ENCODE results near the gene KIF13A. TPM values are rescaled to one million over a fixed set of nuclear protein-coding genes. Genes with fewer than 3 reads are reported as not detected.

KIF13A gene
- total and polyA plus RNA-seq, 9 of the 15 experiments (the other 6 are each of a cell fraction or from before 2014, with no cell fraction given): 3.6 to 44.3 (median 29.7) TPM

DNA sequence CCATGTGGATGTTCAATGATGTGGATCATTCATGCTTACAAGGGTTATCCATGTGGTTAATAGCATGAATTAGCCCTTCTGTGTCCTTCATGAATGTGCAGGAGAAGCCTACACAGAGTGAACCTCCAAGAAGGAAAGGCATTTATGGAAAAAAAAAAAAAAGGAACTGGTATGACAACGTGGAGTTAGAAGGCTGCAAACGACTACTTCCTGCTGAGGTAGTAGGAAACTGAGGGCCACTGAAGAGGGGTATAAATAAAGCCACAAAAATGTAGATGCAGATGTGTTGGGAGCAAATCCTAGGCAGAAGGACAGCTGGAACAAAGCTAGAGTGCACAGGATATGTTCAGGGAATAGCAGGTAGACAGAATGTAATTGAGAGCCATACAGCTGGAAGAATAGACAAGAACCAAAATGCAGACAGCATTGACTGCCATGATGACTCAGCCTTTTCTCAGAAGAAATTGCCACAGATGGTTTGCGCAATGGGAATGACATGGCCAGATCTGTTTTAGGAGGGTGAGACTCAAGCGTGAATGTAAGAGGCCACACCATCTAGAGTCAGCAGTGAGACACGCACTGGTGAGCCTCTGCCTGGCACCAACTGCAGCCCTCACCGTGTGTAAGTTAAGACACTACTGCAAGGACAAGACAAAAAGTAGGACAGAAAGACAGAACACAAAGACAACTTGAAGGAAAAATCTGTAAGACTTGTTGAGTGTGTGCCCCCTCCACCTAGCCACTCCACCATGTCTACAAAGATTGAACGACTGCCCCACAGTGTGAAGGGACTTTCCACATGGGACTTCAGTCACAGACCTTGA lies 79.8 kb downstream of the KIF13A start (continued):
- TF ChIP-seq MTA2 (IDR thresholded peaks at IDR 0.05; ENCODE audit: low read depth): peak; percentile 71
- TF ChIP-seq, protein P1, sequence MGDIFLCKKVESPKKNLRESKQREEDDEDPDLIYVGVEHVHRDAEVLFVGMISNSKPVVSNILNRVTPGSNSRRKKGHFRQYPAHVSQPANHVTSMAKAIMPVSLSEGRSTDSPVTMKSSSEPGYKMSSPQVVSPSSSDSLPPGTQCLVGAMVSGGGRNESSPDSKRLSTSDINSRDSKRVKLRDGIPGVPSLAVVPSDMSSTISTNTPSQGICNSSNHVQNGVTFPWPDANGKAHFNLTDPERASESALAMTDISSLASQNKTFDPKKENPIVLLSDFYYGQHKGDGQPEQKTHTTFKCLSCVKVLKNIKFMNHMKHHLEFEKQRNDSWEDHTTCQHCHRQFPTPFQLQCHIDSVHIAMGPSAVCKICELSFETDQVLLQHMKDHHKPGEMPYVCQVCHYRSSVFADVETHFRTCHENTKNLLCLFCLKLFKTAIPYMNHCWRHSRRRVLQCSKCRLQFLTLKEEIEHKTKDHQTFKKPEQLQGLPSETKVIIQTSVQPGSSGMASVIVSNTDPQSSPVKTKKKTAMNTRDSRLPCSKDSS (IDR thresholded peaks at IDR 0.05; ENCODE audit: low read depth, partially characterized antibody): peak; percentile 41
- TF ChIP-seq ELF4 (CRISPR knock-in tag; IDR thresholded peaks at IDR 0.05): peak; percentile 86; the same call in 1 of the 2 replicates
- TF ChIP-seq, protein P2, sequence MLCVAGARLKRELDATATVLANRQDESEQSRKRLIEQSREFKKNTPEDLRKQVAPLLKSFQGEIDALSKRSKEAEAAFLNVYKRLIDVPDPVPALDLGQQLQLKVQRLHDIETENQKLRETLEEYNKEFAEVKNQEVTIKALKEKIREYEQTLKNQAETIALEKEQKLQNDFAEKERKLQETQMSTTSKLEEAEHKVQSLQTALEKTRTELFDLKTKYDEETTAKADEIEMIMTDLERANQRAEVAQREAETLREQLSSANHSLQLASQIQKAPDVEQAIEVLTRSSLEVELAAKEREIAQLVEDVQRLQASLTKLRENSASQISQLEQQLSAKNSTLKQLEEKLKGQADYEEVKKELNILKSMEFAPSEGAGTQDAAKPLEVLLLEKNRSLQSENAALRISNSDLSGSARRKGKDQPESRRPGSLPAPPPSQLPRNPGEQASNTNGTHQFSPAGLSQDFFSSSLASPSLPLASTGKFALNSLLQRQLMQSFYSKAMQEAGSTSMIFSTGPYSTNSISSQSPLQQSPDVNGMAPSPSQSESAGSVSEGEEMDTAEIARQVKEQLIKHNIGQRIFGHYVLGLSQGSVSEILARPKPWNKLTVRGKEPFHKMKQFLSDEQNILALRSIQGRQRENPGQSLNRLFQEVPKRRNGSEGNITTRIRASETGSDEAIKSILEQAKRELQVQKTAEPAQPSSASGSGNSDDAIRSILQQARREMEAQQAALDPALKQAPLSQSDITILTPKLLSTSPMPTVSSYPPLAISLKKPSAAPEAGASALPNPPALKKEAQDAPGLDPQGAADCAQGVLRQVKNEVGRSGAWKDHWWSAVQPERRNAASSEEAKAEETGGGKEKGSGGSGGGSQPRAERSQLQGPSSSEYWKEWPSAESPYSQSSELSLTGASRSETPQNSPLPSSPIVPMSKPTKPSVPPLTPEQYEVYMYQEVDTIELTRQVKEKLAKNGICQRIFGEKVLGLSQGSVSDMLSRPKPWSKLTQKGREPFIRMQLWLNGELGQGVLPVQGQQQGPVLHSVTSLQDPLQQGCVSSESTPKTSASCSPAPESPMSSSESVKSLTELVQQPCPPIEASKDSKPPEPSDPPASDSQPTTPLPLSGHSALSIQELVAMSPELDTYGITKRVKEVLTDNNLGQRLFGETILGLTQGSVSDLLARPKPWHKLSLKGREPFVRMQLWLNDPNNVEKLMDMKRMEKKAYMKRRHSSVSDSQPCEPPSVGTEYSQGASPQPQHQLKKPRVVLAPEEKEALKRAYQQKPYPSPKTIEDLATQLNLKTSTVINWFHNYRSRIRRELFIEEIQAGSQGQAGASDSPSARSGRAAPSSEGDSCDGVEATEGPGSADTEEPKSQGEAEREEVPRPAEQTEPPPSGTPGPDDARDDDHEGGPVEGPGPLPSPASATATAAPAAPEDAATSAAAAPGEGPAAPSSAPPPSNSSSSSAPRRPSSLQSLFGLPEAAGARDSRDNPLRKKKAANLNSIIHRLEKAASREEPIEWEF (CRISPR knock-in tag; IDR thresholded peaks at IDR 0.05): peak; percentile 91
- peak; percentile 75; the same call in 1 of the 2 replicates for TF ChIP-seq LCOR (CRISPR knock-in tag; IDR thresholded peaks at IDR 0.05)
- TF ChIP-seq, protein P3, sequence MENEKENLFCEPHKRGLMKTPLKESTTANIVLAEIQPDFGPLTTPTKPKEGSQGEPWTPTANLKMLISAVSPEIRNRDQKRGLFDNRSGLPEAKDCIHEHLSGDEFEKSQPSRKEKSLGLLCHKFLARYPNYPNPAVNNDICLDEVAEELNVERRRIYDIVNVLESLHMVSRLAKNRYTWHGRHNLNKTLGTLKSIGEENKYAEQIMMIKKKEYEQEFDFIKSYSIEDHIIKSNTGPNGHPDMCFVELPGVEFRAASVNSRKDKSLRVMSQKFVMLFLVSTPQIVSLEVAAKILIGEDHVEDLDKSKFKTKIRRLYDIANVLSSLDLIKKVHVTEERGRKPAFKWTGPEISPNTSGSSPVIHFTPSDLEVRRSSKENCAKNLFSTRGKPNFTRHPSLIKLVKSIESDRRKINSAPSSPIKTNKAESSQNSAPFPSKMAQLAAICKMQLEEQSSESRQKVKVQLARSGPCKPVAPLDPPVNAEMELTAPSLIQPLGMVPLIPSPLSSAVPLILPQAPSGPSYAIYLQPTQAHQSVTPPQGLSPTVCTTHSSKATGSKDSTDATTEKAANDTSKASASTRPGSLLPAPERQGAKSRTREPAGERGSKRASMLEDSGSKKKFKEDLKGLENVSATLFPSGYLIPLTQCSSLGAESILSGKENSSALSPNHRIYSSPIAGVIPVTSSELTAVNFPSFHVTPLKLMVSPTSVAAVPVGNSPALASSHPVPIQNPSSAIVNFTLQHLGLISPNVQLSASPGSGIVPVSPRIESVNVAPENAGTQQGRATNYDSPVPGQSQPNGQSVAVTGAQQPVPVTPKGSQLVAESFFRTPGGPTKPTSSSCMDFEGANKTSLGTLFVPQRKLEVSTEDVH (IDR thresholded peaks at IDR 0.05; ENCODE audit: low read depth, partially characterized antibody): peak; percentile 67
- TF ChIP-seq HNRNPK (IDR thresholded peaks at IDR 0.05; ENCODE audit: low read depth, low read length, poor library complexity, severe bottlenecking): no peak
- TF ChIP-seq RBFOX2 (IDR thresholded peaks at IDR 0.05; ENCODE audit: low read depth, low read length): peak; percentile 33; the same call in 1 of the 2 replicates
- TF ChIP-seq MCM2 (IDR thresholded peaks at IDR 0.05; ENCODE audit: low read depth): no peak
- TF ChIP-seq, protein P4, sequence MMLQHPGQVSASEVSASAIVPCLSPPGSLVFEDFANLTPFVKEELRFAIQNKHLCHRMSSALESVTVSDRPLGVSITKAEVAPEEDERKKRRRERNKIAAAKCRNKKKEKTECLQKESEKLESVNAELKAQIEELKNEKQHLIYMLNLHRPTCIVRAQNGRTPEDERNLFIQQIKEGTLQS (IDR thresholded peaks at IDR 0.05): peak; percentile 98
- TF ChIP-seq, protein P4 (CRISPR knock-in tag; conservative IDR thresholded peaks at IDR 0.05): 0 out of 2 replicates have a peak, but pooled peaks have one; percentile 30
- TF ChIP-seq ZNF408 (CRISPR knock-in tag; IDR thresholded peaks at IDR 0.05; ENCODE audit: low read depth): no peak
- TF ChIP-seq DIDO1 (tag; IDR thresholded peaks at IDR 0.05; ENCODE audit: low read depth): no peak; the same call in 1 of the 2 replicates
- TF ChIP-seq KDM5B (IDR thresholded peaks at IDR 0.05; ENCODE audit: insufficient replicate concordance, low read depth, low read length): no peak
- peak; percentile 100 for TF ChIP-seq CEBPB (tag; IDR thresholded peaks at IDR 0.05)
- 0 out of 2 replicates have a peak, but pooled peaks have one; percentile 53 for TF ChIP-seq ZNF134 (CRISPR knock-in tag; conservative IDR thresholded peaks at IDR 0.05)
